HepG2 (cell line): Measurements from ENCODE around the gene SDK2. TPM values are rescaled to one million over a fixed set of nuclear protein-coding genes. Genes with fewer than 3 reads are reported as not detected.

Experiments used
- ATAC-seq: fragments of 200-7000 bp; cut with Tn5 transposase; 3 replicates; pipeline ENCODE4 v1.9.1; 2020; ENCODE audit warnings: mild to moderate bottlenecking, moderate library complexity
- BruUV-seq: library from RNA; stranded (reverse); fragments of 400-500 nt; replicated peaks from 2 replicates; lab custom pipeline; 2021; lab: Mats Ljungman, UMichigan
- CTCF ChIA-PET: fragments of 300-600 bp; formaldehyde crosslinking; extraction: SDS; loops from one replicate; lab custom pipeline; 2021; ENCODE audit warnings: low total read pairs, inconsistent platforms, low intra/inter-chr PET ratio; lab: Yijun Ruan, JAX
- POLR2A ChIA-PET: fragments of 350-600 bp; sonication (Branson Sonifier 250); formaldehyde crosslinking; loops from one replicate; lab custom pipeline; 2020; ENCODE audit warnings: antibody characterized with exemption, inconsistent platforms; lab: Yijun Ruan, JAX
- DNase-seq: peaks from one replicate; pipeline ENCODE4 v3.0.0-alpha.2; 2015; ENCODE audit warnings: low spot score
- FAIRE-seq: peaks from 3 replicates; lab custom pipeline; 2011; peaks lifted over from hg19 to GRCh38; lab: Jason Lieb, UNC
- H2AFZ ChIP-seq: one replicate; pipeline ENCODE4 v1.6.1; 2011; ENCODE audit warnings: low read length, inconsistent platforms
- H3K27ac ChIP-seq: fragments of 300-600 bp; 3 replicates; pipeline ENCODE4 v1.8.0; 2011; ENCODE audit warnings: mixed run types, mild to moderate bottlenecking, mixed read lengths, low read length, inconsistent platforms; ENCODE audit not compliant: insufficient read depth; ENCODE audit errors: extremely low read length
- H3K27me3 ChIP-seq, 2 experiments: fragments of 200-600 bp in 1 of 2; 2 replicates in 1 of 2; 3 replicates in 1 of 2; pipeline versions ENCODE4 v1.6.0 to v1.8.0; 2011; ENCODE audit warnings: low read length in 2 of 2, mild to moderate bottlenecking in 2 of 2, moderate library complexity in 2 of 2, inconsistent platforms in 1 of 2; ENCODE audit not compliant: insufficient read depth in 2 of 2, control insufficient read depth in 1 of 2
- H3K36me3 ChIP-seq, 2 experiments: fragments of 200-600 bp in 1 of 2; replicated peaks in 1 of 2; 2 replicates in 1 of 2; 3 replicates in 1 of 2; pipeline versions ENCODE4 v1.5.1 to v1.8.0; 2011; ENCODE audit warnings: low read length in 2 of 2, inconsistent platforms in 1 of 2; ENCODE audit not compliant: insufficient read depth in 2 of 2, control insufficient read depth in 1 of 2
- H3K4me1 ChIP-seq: 2 replicates; pipeline ENCODE4 v1.5.1; 2012; ENCODE audit warnings: low read length, inconsistent platforms; ENCODE audit not compliant: insufficient read depth
- H3K4me2 ChIP-seq: 2 replicates; pipeline ENCODE4 v1.6.0; 2011; ENCODE audit warnings: low read depth, low read length, inconsistent platforms
- H3K4me3 ChIP-seq, 3 experiments: fragments of 200-600 bp in 1 of 3; sonication (generic), shearing (Covaris generic) in 1 of 3; replicated peaks in 1 of 3; 2 replicates each; pipeline ENCODE4 v1.5.1; 2011 to 2016; ENCODE audit warnings: low read length in 3 of 3, inconsistent platforms in 2 of 3, low read depth in 2 of 3, mild to moderate bottlenecking in 2 of 3, control low read depth in 1 of 3, mixed read lengths in 1 of 3; ENCODE audit not compliant: insufficient read depth in 1 of 3
- H3K79me2 ChIP-seq: one replicate; pipeline ENCODE4 v1.6.1; 2011; ENCODE audit warnings: low read length, inconsistent platforms; ENCODE audit not compliant: insufficient read depth
- H3K9ac ChIP-seq: 2 replicates; pipeline ENCODE4 v1.6.0; 2011; ENCODE audit warnings: mild to moderate bottlenecking, low read depth, low read length, inconsistent platforms; ENCODE audit not compliant: insufficient read depth
- H3K9me3 ChIP-seq: 2 replicates; pipeline ENCODE4 v1.5.1; 2012; ENCODE audit warnings: mild to moderate bottlenecking, low read length
- H4K20me1 ChIP-seq: 2 replicates; pipeline ENCODE4 v1.6.0; 2011; ENCODE audit warnings: inconsistent platforms, mild to moderate bottlenecking, low read length, moderate library complexity; ENCODE audit not compliant: insufficient read depth
- AGO2 ChIP-seq: fragments of 200-400 bp; formaldehyde crosslinking; optimal IDR thresholded peaks from 2 replicates; pipeline ENCODE3; 2017; ENCODE audit warnings: mild to moderate bottlenecking, low read depth, low read length, moderate library complexity
- CHD2 ChIP-seq: IDR thresholded peaks from 2 replicates; pipeline ENCODE4 v1.6.1; 2011; ENCODE audit warnings: low read depth, low read length, improper control_type of control experiment
- HOXA5 ChIP-seq: sonication (generic); formaldehyde crosslinking; IDR thresholded peaks from 2 replicates; pipeline ENCODE4 v1.4.0; 2020; ENCODE audit warnings: missing genetic modification reagents
- ONECUT2 ChIP-seq: sonication (generic); formaldehyde crosslinking; IDR thresholded peaks from 2 replicates; pipeline ENCODE4 v1.4.0; 2020; ENCODE audit warnings: missing genetic modification reagents
- PRMT3 ChIP-seq: sonication (generic); formaldehyde crosslinking; IDR thresholded peaks from 2 replicates; pipeline ENCODE4 v1.8.1; 2022; ENCODE audit warnings: low read depth, mild to moderate bottlenecking, moderate library complexity, missing genetic modification reagents, borderline replicate concordance
- RFX1 ChIP-seq: fragments of 450-650 bp; IDR thresholded peaks from 2 replicates; pipeline ENCODE4 v1.6.1; 2017
- ZBTB38 ChIP-seq: sonication (generic); formaldehyde crosslinking; IDR thresholded peaks from 2 replicates; pipeline ENCODE4 v1.5.1; 2020; ENCODE audit warnings: mild to moderate bottlenecking, missing genetic modification reagents
- ZNF205 ChIP-seq: IDR thresholded peaks from 2 replicates; pipeline ENCODE4 v1.6.1; 2018; ENCODE audit warnings: missing biosample characterization, missing genetic modification reagents
- ZNF446 ChIP-seq: sonication (generic); formaldehyde crosslinking; IDR thresholded peaks from 2 replicates; pipeline ENCODE4 v1.5.0; 2020; ENCODE audit warnings: mild to moderate bottlenecking, missing genetic modification reagents
- ZNF547 ChIP-seq: sonication (generic); formaldehyde crosslinking; IDR thresholded peaks from 2 replicates; pipeline ENCODE4 v1.5.1; 2020; ENCODE audit warnings: mild to moderate bottlenecking, missing genetic modification reagents
- WGBS: methylation state at CpG from one replicate; pipeline ENCODE4 v1.1.6; 2017; ENCODE audit warnings: low lambda C conversion rate; 5-methylcytosine and 5-hydroxymethylcytosine counted together
- in situ Hi-C: cut with HindIII; loops from 2 replicates; pipeline ENCODE4 v1.10.0; 2017; ENCODE audit warnings: low pct_unique_long_range_greater_than_20kb; ENCODE audit not compliant: extremely low pct_ligation_motif_present
- intact Hi-C: fragments of 100-400 bp; cut with micrococcal nuclease; formaldehyde crosslinking; loops from one replicate; pipeline ENCODE4 v1.10.0; 2022; ENCODE audit not compliant: unreplicated experiment
- polyA plus RNA-seq, 8 experiments: library from polyadenylated mRNA; depleted of rRNA in 3 of 8; stranded (reverse) in 7 of 8; unstranded in 1 of 8; fragments of >200 nt; fragmentation: Illumina TruSeq in 4 of 8; extraction: Trizol in 4 of 8; gene quantifications; 2 replicates each; pipeline versions ENCODE4 v1.2.1 to v1.2.3, GENCODE V29; 2011 to 2016; ENCODE audit warnings: low read depth in 4 of 8, missing spikeins in 1 of 8, mixed read lengths in 1 of 8; ENCODE audit not compliant: insufficient read depth in 1 of 8
- total RNA-seq, 5 experiments: library from RNA; depleted of rRNA; stranded (reverse); fragments of >200 nt; fragmentation: Illumina TruSeq; extraction: Trizol; gene quantifications; 2 replicates each; pipeline ENCODE4 v1.2.3, GENCODE V29; 2016; ENCODE audit warnings: low read depth in 1 of 5
- TF ChIP-seq, protein P1 (sequence below): sonication (generic); formaldehyde crosslinking; IDR thresholded peaks from 2 replicates; pipeline ENCODE4 v1.4.0; 2020; ENCODE audit warnings: mild to moderate bottlenecking, missing genetic modification reagents
- TF ChIP-seq, protein P2 (sequence below), 2 experiments: IDR thresholded peaks; 2 replicates each; pipeline ENCODE4 v1.6.1; 2011 to 2012; ENCODE audit warnings: low read length in 2 of 2, borderline replicate concordance in 1 of 2, low read depth in 1 of 2, mild to moderate bottlenecking in 1 of 2, moderate library complexity in 1 of 2

The SDK2 gene
- total and polyA plus RNA-seq, 2 of the 13 experiments (the other 11 are each of a cell fraction or from before 2014, with no cell fraction given): not detected

DNA sequence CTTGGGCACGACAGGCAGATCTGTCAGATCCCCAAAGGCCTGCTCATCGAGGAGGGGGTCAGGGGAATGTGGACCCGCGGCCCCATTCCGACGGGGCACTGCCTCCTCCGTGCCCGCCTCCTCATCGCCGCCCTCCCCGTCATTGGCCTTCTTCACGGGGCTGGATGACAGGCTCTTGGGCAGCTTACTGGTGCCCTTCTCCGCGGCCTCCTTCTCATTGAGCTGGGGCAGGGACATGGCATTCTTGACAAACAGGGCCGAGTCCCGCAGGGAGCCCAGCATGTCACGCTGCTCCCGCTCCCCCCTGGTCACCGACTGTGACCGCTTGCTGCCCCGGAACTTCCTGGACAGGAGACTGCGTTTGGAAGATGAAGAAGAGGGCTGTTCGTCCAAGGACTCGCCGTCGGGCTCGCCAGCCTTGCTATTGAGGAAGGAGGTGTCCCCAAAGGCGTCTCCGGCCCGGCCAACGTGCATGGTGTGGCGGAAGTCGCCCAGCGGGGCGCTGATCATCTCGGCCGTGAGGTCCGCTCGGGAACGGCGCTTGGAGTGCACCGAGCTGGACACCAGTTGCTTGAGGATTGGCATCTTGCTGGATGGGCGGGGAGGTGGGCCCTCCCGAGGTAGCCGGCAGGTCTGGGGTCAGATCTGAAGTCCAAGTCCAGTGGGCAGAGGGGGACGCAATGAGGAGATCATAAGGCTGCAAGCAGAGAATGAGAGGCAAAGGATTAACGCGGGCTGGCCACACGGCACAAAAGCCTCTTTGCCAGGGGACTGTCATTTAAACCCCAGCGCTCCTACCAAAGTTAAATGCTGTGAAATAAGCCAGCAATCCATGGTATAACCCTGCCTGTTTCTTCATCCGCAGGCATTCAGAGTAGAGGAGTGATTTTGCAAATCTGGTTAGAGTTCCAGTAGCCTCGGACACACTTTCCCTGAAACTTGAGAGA is 358.1 kb downstream of the SDK2 start:
- peaks cover 32% of the 10 kb centered on the region for H3K79me2 ChIP-seq
- peaks cover 24% of the 10 kb centered on the region; the same call in 1 of the 2 replicates for H4K20me1 ChIP-seq
- H2AFZ ChIP-seq: no peak overlapping the region
- no peak overlapping the region for H3K4me2 ChIP-seq
- intact Hi-C loops (no loop called here), in situ Hi-C loops (loop anchor here (25.0 kb wide), 1 partner anchor 1151 kb away; the partner anchor contains the start of gene GPRC5C)
- FAIRE-seq (no peak), DNase-seq (no peak), ATAC-seq (no peak)
- no peak overlapping the region for H3K27ac ChIP-seq
- peak; percentile 61 for TF ChIP-seq AGO2
- no peak for TF ChIP-seq HOXA5 (CRISPR knock-in tag)
- TF ChIP-seq ZBTB38 (CRISPR knock-in tag): 0 out of 2 replicates have a peak, but pooled peaks have one; percentile 19
- no peak overlapping the region for H3K9ac ChIP-seq
- BruUV-seq: no TSS peak
- H3K27me3 ChIP-seq: no peaks in the 10 kb centered on the region
- no peak overlapping the region for H3K4me3 ChIP-seq
- H3K4me1 ChIP-seq: peaks cover 48% of the 10 kb centered on the region
- no peaks in the 10 kb centered on the region for H3K9me3 ChIP-seq
- ChIA-PET POLR2A (interaction anchor here (4.0 kb wide), 1 partner anchor 24 kb away, joined by 45 read pairs; the partner anchor contains the start of gene CPSF4L), CTCF (no interaction called here)
- WGBS: 96% methylated on average over 52 of the region's 52 CpGs
- peaks cover 23 to 36% of the 10 kb centered on the region in 2 experiments for H3K36me3 ChIP-seq

DNA sequence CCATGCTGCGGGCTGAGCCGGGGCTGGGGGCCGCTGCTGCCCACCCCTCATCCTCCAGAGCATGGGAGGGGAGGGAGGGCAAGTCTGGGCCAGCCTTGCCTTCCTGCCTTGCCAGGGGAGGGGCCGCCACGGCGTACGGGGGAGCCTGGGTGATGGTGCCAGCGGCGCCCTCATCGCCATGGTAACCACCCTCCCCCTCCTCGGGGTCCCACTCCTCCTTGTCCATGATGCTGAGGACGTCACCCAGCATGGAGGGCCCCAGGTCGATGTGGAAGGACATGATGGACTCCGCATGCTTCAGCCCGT is 358.7 kb downstream of the SDK2 start:
- WGBS: 98% methylated on average over 12 of the region's 15 CpGs
- no peak for DNase-seq
- TF ChIP-seq ZNF446 (CRISPR knock-in tag) (no peak), RFX1 (peak; percentile 20; the same call in 1 of the 2 replicates), CHD2 (no peak), ZNF205 (CRISPR knock-in tag) (no peak), PRMT3 (CRISPR knock-in tag) (0 out of 2 replicates have a peak, but pooled peaks have one; percentile 19), ONECUT2 (CRISPR knock-in tag) (no peak), ZNF547 (CRISPR knock-in tag) (no peak)
- TF ChIP-seq, protein P1, sequence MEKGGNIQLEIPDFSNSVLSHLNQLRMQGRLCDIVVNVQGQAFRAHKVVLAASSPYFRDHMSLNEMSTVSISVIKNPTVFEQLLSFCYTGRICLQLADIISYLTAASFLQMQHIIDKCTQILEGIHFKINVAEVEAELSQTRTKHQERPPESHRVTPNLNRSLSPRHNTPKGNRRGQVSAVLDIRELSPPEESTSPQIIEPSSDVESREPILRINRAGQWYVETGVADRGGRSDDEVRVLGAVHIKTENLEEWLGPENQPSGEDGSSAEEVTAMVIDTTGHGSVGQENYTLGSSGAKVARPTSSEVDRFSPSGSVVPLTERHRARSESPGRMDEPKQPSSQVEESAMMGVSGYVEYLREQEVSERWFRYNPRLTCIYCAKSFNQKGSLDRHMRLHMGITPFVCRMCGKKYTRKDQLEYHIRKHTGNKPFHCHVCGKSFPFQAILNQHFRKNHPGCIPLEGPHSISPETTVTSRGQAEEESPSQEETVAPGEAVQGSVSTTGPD (CRISPR knock-in tag): no peak
- TF ChIP-seq, protein P2, sequence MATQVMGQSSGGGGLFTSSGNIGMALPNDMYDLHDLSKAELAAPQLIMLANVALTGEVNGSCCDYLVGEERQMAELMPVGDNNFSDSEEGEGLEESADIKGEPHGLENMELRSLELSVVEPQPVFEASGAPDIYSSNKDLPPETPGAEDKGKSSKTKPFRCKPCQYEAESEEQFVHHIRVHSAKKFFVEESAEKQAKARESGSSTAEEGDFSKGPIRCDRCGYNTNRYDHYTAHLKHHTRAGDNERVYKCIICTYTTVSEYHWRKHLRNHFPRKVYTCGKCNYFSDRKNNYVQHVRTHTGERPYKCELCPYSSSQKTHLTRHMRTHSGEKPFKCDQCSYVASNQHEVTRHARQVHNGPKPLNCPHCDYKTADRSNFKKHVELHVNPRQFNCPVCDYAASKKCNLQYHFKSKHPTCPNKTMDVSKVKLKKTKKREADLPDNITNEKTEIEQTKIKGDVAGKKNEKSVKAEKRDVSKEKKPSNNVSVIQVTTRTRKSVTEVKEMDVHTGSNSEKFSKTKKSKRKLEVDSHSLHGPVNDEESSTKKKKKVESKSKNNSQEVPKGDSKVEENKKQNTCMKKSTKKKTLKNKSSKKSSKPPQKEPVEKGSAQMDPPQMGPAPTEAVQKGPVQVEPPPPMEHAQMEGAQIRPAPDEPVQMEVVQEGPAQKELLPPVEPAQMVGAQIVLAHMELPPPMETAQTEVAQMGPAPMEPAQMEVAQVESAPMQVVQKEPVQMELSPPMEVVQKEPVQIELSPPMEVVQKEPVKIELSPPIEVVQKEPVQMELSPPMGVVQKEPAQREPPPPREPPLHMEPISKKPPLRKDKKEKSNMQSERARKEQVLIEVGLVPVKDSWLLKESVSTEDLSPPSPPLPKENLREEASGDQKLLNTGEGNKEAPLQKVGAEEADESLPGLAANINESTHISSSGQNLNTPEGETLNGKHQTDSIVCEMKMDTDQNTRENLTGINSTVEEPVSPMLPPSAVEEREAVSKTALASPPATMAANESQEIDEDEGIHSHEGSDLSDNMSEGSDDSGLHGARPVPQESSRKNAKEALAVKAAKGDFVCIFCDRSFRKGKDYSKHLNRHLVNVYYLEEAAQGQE (IDR thresholded peaks at IDR 0.05; ENCODE audit: borderline replicate concordance in 1 of 2, low read depth in 1 of 2, low read length in 2 of 2): no peak
- TF ChIP-seq, all 625 proteins: peak for 2
- no peak overlapping the region for H3K9ac ChIP-seq
- intact Hi-C loops: no loop called here
- peaks cover 42% of the 10 kb centered on the region for H3K4me1 ChIP-seq
- ChIA-PET POLR2A (no interaction called here), CTCF (no interaction called here)
- peaks cover 26% of the 10 kb centered on the region for H3K79me2 ChIP-seq
- H2AFZ ChIP-seq: no peak overlapping the region
- ATAC-seq (no peak), FAIRE-seq (no peak)
- peaks cover 18% of the 10 kb centered on the region; the same call in 1 of the 2 replicates for H4K20me1 ChIP-seq
- no TSS peak for BruUV-seq
- no peak overlapping the region for H3K27ac ChIP-seq
- no peaks in the 10 kb centered on the region for H3K9me3 ChIP-seq
- H3K4me2 ChIP-seq: no peak overlapping the region
- H3K4me3 ChIP-seq: no peak overlapping the region
- H3K36me3 ChIP-seq: peaks cover 23 to 36% of the 10 kb centered on the region in 2 experiments
- no peaks in the 10 kb centered on the region for H3K27me3 ChIP-seq
- in situ Hi-C loops: loop anchor here (25.0 kb wide), 1 partner anchor 1152 kb away; the partner anchor contains the start of gene GPRC5C
